ENCODE measurements around the gene INPP4B. TPM values are rescaled to one million over a fixed set of nuclear protein-coding genes. Genes with fewer than 3 reads are reported as not detected.

The INPP4B gene
- total RNA-seq, 1 experiment from 2014 or later: 41.0 TPM

GRCh38 chr4:142129473-142129872 is 716.6 kb downstream of the INPP4B start:
- H3K9ac ChIP-seq (ENCODE audit: low read length): no peak overlapping the region
- no peaks in the 10 kb centered on the region for H3K9me2 ChIP-seq (replicated peaks; ENCODE audit: low read length)
- H2AFZ ChIP-seq (ENCODE audit: low read length): no peak overlapping the region
- intact Hi-C loops (cut with micrococcal nuclease): loop anchor here (5.0 to 10.0 kb wide), 2 partner anchors 73 to 955 kb away; no protein-coding TSS in a partner anchor
- TF ChIP-seq EZH2 (IDR thresholded peaks at IDR 0.05; ENCODE audit: low read length, unreplicated experiment) (no peak), CTCF (conservative IDR thresholded peaks at IDR 0.05; ENCODE audit: low read depth, low read length) (no peak), EZH2phosphoT487 (IDR thresholded peaks at IDR 0.05; ENCODE audit: borderline replicate concordance, low read length) (no peak)
- H3K4me2 ChIP-seq (ENCODE audit: low read length): 0 out of 2 replicates have a peak overlapping the region, but pooled peaks have one; percentile 6
- DNase-seq: no peak
- no peak for ATAC-seq
- no peaks in the 10 kb centered on the region for H3K36me3 ChIP-seq (ENCODE audit: low read depth, low read length)
- H3K27me3 ChIP-seq (ENCODE audit: low read length): no peaks in the 10 kb centered on the region
- no peaks in the 10 kb centered on the region for H4K20me1 ChIP-seq (ENCODE audit: low read length)
- no peaks in the 10 kb centered on the region for H3K9me3 ChIP-seq (ENCODE audit: low read length)
- H3K27ac ChIP-seq (ENCODE audit: low read length): no peak overlapping the region
- no peaks in the 10 kb centered on the region for H3F3A ChIP-seq (ENCODE audit: low read length, unreplicated experiment)
- no peaks in the 10 kb centered on the region for H3K79me2 ChIP-seq (ENCODE audit: low read length)
- BruUV-seq (replicated peaks): no TSS peak
- H3K4me1 ChIP-seq (ENCODE audit: insufficient read depth, low read length): peaks cover 17% of the 10 kb centered on the region
- H3K4me3 ChIP-seq (ENCODE audit: low read length): no peak overlapping the region
- POLR2A ChIA-PET (ENCODE audit: unreplicated experiment): no interaction called here
- CTCF ChIA-PET: no interaction called here

GRCh38 chr4:142128529-142128928 is 717.6 kb downstream of the INPP4B start:
- CTCF ChIA-PET: no interaction called here
- BruUV-seq (replicated peaks): no TSS peak
- Histone ChIP-seq H3K79me2 (ENCODE audit: low read length) (no peaks in the 10 kb centered on the region), H3F3A (ENCODE audit: low read length, unreplicated experiment) (no peaks in the 10 kb centered on the region), H3K9me3 (ENCODE audit: low read length) (no peaks in the 10 kb centered on the region), H2AFZ (ENCODE audit: low read length) (no peak overlapping the region), H3K27ac (ENCODE audit: low read length) (no peak overlapping the region), H3K36me3 (ENCODE audit: low read depth, low read length) (no peaks in the 10 kb centered on the region), H4K20me1 (ENCODE audit: low read length) (no peaks in the 10 kb centered on the region), H3K4me2 (ENCODE audit: low read length) (no peak overlapping the region), H3K27me3 (ENCODE audit: low read length) (no peaks in the 10 kb centered on the region), H3K9ac (ENCODE audit: low read length) (no peak overlapping the region), H3K4me1 (ENCODE audit: insufficient read depth, low read length) (peaks cover 17% of the 10 kb centered on the region), H3K9me2 (replicated peaks; ENCODE audit: low read length) (no peaks in the 10 kb centered on the region), H3K4me3 (ENCODE audit: low read length) (no peak overlapping the region)
- POLR2A ChIA-PET (ENCODE audit: unreplicated experiment): no interaction called here
- intact Hi-C loops (cut with micrococcal nuclease): loop anchor here (5.0 to 10.0 kb wide), 2 partner anchors 74 to 956 kb away; no protein-coding TSS in a partner anchor
- no peak for ATAC-seq
- no peak for TF ChIP-seq CTCF (conservative IDR thresholded peaks at IDR 0.05; ENCODE audit: low read depth, low read length)
- TF ChIP-seq EZH2 (IDR thresholded peaks at IDR 0.05; ENCODE audit: low read length, unreplicated experiment): no peak
- no peak for TF ChIP-seq EZH2phosphoT487 (IDR thresholded peaks at IDR 0.05; ENCODE audit: borderline replicate concordance, low read length)
- no peak for DNase-seq

GRCh38 chr4:142126890-142127497 is 719.1 kb downstream of the INPP4B start:
- ChIA-PET POLR2A (ENCODE audit: unreplicated experiment) (no interaction called here), CTCF (interaction anchor here (0.6 to 1.0 kb wide), 6 partner anchors 17 to 723 kb away, joined by 3 read pairs; no protein-coding TSS in a partner anchor)
- DNase-seq: peak; percentile 87
- Histone ChIP-seq H3K4me2 (ENCODE audit: low read length) (no peak overlapping the region), H2AFZ (ENCODE audit: low read length) (no peak overlapping the region), H3K27me3 (ENCODE audit: low read length) (no peaks in the 10 kb centered on the region), H3K9ac (ENCODE audit: low read length) (no peak overlapping the region), H3K9me3 (ENCODE audit: low read length) (no peaks in the 10 kb centered on the region), H3K4me3 (ENCODE audit: low read length) (no peak overlapping the region), H3K4me1 (ENCODE audit: insufficient read depth, low read length) (peaks cover 17% of the 10 kb centered on the region), H3K9me2 (replicated peaks; ENCODE audit: low read length) (no peaks in the 10 kb centered on the region), H4K20me1 (ENCODE audit: low read length) (no peaks in the 10 kb centered on the region), H3K27ac (ENCODE audit: low read length) (no peak overlapping the region), H3K79me2 (ENCODE audit: low read length) (no peaks in the 10 kb centered on the region), H3F3A (ENCODE audit: low read length, unreplicated experiment) (no peaks in the 10 kb centered on the region), H3K36me3 (ENCODE audit: low read depth, low read length) (no peaks in the 10 kb centered on the region)
- intact Hi-C loops (cut with micrococcal nuclease): loop anchor here (1.0 to 10.0 kb wide), 5 partner anchors 75 to 958 kb away; no protein-coding TSS in a partner anchor
- TF ChIP-seq CTCF (conservative IDR thresholded peaks at IDR 0.05; ENCODE audit: low read depth, low read length): peak; percentile 96
- no peak for TF ChIP-seq EZH2 (IDR thresholded peaks at IDR 0.05; ENCODE audit: low read length, unreplicated experiment)
- peak; percentile 68 for ATAC-seq
- no TSS peak for BruUV-seq (replicated peaks)

All from PC-3 (cell line).